SK-N-MC (cell line): ENCODE data around the gene AURKAIP1.

Experiments used
- EZH2 ChIP-seq: fragments of 200-600 bp; sonication (generic); IDR thresholded peaks from one replicate; pipeline ENCODE4 v1.6.1; 2017; ENCODE audit warnings: antibody characterized with exemption
- POLR2AphosphoS5 ChIP-seq: IDR thresholded peaks from 2 replicates; pipeline ENCODE4 v1.6.1; 2012; ENCODE audit warnings: mild to moderate bottlenecking, low read depth, low read length, borderline replicate concordance

DNA sequence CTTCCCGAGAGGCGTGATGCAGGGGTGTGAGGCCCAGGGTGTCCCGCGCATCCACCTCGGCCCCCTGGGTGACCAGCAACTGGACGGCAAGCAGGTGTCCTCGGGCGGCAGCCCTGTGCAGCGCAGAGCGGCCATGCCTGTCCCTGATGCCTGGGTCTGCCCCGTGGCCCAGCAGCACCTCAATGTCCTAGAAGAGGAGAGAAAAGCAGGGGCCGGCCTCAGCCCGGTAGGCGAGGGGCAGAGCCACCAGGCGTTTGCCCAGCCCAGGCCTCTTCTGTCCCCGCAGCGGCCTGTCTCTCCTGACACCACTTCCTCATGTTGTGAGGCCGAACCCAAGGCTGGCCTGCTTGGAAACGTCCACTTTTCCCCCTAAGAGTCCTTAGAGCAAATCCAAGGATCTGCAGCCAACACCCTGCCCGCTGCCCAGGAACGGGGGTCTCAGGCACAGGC is 44.4 kb upstream of the AURKAIP1 start:
- TF ChIP-seq EZH2: no peak
- TF ChIP-seq POLR2AphosphoS5: no peak
